Suprapubic skin (tissue), 4 donors: ENCODE measurements around the gene AP2A1. TPM values are rescaled to one million over a fixed set of nuclear protein-coding genes. Genes with fewer than 3 reads are reported as not detected.
"Not testable (repeated sequence)": the region's sequence is repeated elsewhere in the genome, so short reads cannot be mapped to it uniquely, and the experiment has no call there.

Experiments
- DNase-seq, 2 donors: peaks; one replicate each; pipeline ENCODE4 v3.0.0-alpha.2; 2019; ENCODE audit warnings: low spot score in 2 of 2
- H3K27ac ChIP-seq: fragments of 200-600 bp; sonication (generic); one replicate; pipeline ENCODE4 v1.5.1; 2019
- H3K27me3 ChIP-seq: fragments of 200-600 bp; sonication (generic); one replicate; pipeline ENCODE4 v1.5.1; 2019
- H3K36me3 ChIP-seq: fragments of 200-600 bp; sonication (generic); one replicate; pipeline ENCODE4 v1.5.1; 2019
- H3K4me1 ChIP-seq: fragments of 200-600 bp; sonication (generic); one replicate; pipeline ENCODE4 v1.5.1; 2019
- H3K4me3 ChIP-seq: fragments of 200-600 bp; sonication (generic); one replicate; pipeline ENCODE4 v1.5.1; 2019; ENCODE audit warnings: mild to moderate bottlenecking
- H3K9me3 ChIP-seq: fragments of 200-600 bp; sonication (generic); one replicate; pipeline ENCODE4 v1.5.1; 2019
- CTCF ChIP-seq, 2 donors: fragments of 200-600 bp in 1 of 2; fragments of 450-650 bp in 1 of 2; sonication (generic) in 1 of 2; IDR thresholded peaks; one replicate each; pipeline ENCODE4 v1.5.1; 2016 to 2019; ENCODE audit warnings: antibody characterized with exemption in 2 of 2, mild to moderate bottlenecking in 1 of 2, moderate library complexity in 1 of 2
- EP300 ChIP-seq: sonication (generic); formaldehyde crosslinking; IDR thresholded peaks from one replicate; pipeline ENCODE4 v1.6.1; 2017; ENCODE audit warnings: antibody characterized with exemption
- POLR2A ChIP-seq, 2 donors: fragments of 450-650 bp; IDR thresholded peaks; one replicate each; pipeline ENCODE4 v1.6.1; 2017; ENCODE audit warnings: antibody characterized with exemption in 2 of 2, mild to moderate bottlenecking in 2 of 2, moderate library complexity in 2 of 2
- POLR2AphosphoS5 ChIP-seq, 3 donors: sonication (generic); formaldehyde crosslinking; IDR thresholded peaks; one replicate each; pipeline ENCODE4 v1.6.1; 2017; ENCODE audit warnings: antibody characterized with exemption in 3 of 3
- WGBS: methylation state at CpG from one replicate; pipeline ENCODE4 v1.1.5; 2018; 5-methylcytosine and 5-hydroxymethylcytosine counted together
- total RNA-seq, 4 donors: library from RNA; depleted of rRNA; stranded (reverse); fragments of >200 nt; gene quantifications; one replicate each; pipeline ENCODE4 v1.1.0, GENCODE V29; 2016

Gene AP2A1
- 100 to 1,000 TPM in 1 of 4 donors, 10 to 100 TPM in 3; 78.1 to 101 (median 93.4) TPM for total RNA-seq

- H3K27ac ChIP-seq = peak within 1 kb of the TSS; percentile 93
- WGBS = 7% methylated on average over 10 of the region's 38 CpGs
- TF ChIP-seq EP300 (no peak), POLR2AphosphoS5 (IDR thresholded peaks at IDR 0.05) (peak in 1 of 3 donors; percentile 14)
- H3K9me3 ChIP-seq = no peaks in the 10 kb centered on the region
- H3K36me3 ChIP-seq = no peaks in the 10 kb centered on the region
- H3K27me3 ChIP-seq = no peaks in the 10 kb centered on the region
- no peak for DNase-seq
- peak within 1 kb of the TSS; percentile 94 for H3K4me3 ChIP-seq
- H3K4me1 ChIP-seq = peaks cover 39% of the 10 kb centered on the region
These were observed at the start of gene AP2A1 for GRCh38 chr19:49766930-49767299. Gene AP2A1, plus strand, starts transcription at chr19:49767001. Its CDS starts 133 bp downstream, at chr19:49767134.

- Histone ChIP-seq H3K36me3 (no peaks in the 10 kb centered on the region), H3K27ac (no peak overlapping the region), H3K4me1 (no peaks in the 10 kb centered on the region), H3K4me3 (no peak overlapping the region), H3K9me3 (no peaks in the 10 kb centered on the region), H3K27me3 (no peaks in the 10 kb centered on the region)
- DNase-seq = no peak
- no peak for TF ChIP-seq POLR2A (IDR thresholded peaks at IDR 0.05)
- no peak for TF ChIP-seq POLR2AphosphoS5 (IDR thresholded peaks at IDR 0.05)
- no peak for TF ChIP-seq CTCF (IDR thresholded peaks at IDR 0.05)
- WGBS = 94% methylated on average over 8 of the region's 8 CpGs
These were observed 48.3 kb upstream of the AP2A1 start for GRCh38 chr19:49718511-49718910.

GRCh38 chr19:49718991-49719390 is 47.8 kb upstream of the AP2A1 start:
- Histone ChIP-seq H3K27ac (no peak overlapping the region), H3K36me3 (no peaks in the 10 kb centered on the region), H3K9me3 (no peaks in the 10 kb centered on the region), H3K4me1 (no peaks in the 10 kb centered on the region), H3K4me3 (no peak overlapping the region), H3K27me3 (no peaks in the 10 kb centered on the region)
- 84% methylated on average over 6 of the region's 6 CpGs for WGBS
- TF ChIP-seq EP300 (no peak), CTCF (IDR thresholded peaks at IDR 0.05) (no peak), POLR2A (IDR thresholded peaks at IDR 0.05) (no peak), POLR2AphosphoS5 (IDR thresholded peaks at IDR 0.05) (no peak)
- no peak for DNase-seq

GRCh38 chr19:49719420-49719819 is 47.4 kb upstream of the AP2A1 start:
- WGBS = 82% methylated on average over 22 of the region's 22 CpGs
- H3K36me3 ChIP-seq, H3K4me3 ChIP-seq, H3K27ac ChIP-seq, H3K9me3 ChIP-seq, H3K4me1 ChIP-seq, H3K27me3 ChIP-seq, DNase-seq: not testable (repeated sequence)

GRCh38 chr19:49727217-49728030 is 39.4 kb upstream of the AP2A1 start:
- no peak for DNase-seq
- H3K27ac ChIP-seq = peak overlapping the region; percentile 39

More at GRCh38 chr19:49727217-49728030, 39.4 kb upstream of the AP2A1 start:
- Histone ChIP-seq H3K4me3 (no peak overlapping the region), H3K9me3 (no peaks in the 10 kb centered on the region), H3K4me1 (peaks cover 7% of the 10 kb centered on the region), H3K36me3 (no peaks in the 10 kb centered on the region), H3K27me3 (no peaks in the 10 kb centered on the region)
- TF ChIP-seq EP300 (no peak), POLR2A (IDR thresholded peaks at IDR 0.05) (no peak), CTCF (IDR thresholded peaks at IDR 0.05) (no peak), POLR2AphosphoS5 (IDR thresholded peaks at IDR 0.05) (no peak)
- 69% methylated on average over 23 of the region's 23 CpGs for WGBS
